ENCODE data around the gene RPL36.
"Not testable (repeated sequence)": the region's sequence is repeated elsewhere in the genome, so short reads cannot be mapped to it uniquely, and the experiment has no call there.

RPL36 gene

DNA sequence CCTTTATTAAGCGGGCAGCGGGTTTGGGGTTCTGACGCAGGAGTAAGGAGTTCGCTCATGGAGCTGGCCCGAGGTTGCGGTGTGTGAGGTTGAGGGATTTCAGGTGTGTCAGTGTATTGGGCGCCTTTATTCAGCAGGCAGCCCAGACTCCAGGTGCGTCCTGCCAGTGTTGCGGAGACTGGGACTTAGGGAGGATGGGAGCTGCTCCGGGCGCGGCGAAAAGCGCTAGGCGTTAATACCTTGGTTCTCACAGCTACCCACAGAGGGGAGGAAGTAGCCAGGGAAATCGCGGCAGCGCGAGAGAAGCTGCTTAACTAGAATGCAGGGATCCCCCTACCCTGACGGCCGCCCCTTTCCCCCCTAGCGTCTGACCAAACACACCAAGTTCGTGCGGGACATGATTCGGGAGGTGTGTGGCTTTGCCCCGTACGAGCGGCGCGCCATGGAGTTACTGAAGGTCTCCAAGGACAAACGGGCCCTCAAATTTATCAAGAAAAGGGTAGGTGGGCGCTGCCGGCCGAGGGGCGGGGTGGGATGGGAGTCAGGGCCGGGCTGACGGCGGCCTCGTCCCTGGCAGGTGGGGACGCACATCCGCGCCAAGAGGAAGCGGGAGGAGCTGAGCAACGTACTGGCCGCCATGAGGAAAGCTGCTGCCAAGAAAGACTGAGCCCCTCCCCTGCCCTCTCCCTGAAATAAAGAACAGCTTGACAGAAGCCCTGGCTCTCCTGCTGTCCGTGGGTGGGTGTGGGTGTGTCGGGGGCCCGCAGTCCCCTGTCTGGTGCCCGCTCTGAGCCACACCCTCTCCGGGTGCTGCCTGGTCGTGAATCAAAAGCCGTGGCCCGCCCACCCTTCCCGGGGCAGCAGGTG lies 1.1 kb downstream of the RPL36 start:
- no peak for DNase-seq (ENCODE audit: low read depth, low spot score)

DNA sequence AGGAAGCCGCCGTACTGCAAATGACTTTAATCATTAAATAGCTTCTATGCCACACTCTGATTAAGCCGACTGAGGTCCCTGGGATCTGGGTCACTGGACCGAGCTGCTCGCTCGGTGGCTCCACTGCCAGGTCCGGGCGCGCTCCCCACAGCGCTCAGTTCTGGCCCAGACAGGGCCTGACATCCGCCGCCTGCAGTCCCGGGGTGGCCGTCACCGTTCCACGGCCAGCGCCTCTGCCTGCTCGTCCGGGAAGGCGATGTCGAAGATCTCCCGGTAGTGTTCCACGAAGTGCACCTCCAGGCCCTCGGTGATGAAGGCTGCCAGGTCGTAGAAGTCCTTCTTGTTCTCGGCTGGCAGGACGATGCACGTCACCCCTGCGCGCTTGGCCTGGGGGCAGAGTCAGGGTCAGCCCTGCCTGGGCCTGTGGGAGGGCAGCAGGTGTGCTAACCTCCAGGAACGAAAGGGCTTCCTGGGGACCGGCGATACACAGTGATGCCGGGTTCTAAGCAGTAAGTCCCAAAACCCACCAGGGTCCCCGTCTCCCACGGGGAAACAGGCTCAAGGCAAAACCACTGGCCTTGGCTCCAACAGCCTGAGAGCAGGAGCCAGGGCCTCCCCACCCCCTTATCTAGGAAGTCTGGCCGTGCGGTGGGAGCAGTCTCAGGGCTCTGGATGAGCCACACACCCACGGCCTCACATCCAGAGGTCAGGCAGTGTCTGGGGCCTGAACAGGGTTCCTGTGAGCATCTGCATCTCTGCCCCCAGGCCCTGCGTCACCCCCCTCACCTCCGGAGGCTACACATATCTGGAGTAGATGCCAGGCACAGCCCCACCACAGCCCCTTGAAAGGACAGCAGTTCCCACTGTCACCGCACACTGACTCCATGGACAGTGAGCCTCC lies 2.0 kb downstream of the RPL36 start:
- no peak for DNase-seq (ENCODE audit: low read depth, low spot score)

DNA sequence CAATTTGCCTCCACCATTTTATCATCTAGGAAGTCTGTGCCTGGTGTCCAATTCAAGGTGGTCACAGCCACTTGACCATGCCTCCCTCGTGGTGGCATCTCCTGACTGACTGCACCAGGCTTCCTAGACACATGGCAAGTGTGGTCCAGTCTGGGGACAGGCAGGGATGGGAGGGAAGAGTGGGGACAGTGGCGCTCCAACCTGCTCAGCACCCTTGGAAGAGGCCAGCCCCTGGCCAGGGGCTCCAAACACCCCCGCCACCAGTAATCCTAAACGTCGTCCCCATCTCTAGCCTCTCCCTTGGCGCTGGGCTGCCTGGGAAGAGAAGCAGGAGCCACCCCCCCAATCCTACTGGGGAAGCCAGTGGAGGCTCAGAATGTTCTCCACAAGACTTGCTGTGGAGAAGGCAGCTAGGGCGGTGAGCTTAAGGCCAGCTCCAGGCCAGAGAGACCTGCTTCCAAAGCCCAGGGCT lies 2.7 kb downstream of the RPL36 start:
- no peak for DNase-seq (ENCODE audit: low read depth, low spot score)

DNA sequence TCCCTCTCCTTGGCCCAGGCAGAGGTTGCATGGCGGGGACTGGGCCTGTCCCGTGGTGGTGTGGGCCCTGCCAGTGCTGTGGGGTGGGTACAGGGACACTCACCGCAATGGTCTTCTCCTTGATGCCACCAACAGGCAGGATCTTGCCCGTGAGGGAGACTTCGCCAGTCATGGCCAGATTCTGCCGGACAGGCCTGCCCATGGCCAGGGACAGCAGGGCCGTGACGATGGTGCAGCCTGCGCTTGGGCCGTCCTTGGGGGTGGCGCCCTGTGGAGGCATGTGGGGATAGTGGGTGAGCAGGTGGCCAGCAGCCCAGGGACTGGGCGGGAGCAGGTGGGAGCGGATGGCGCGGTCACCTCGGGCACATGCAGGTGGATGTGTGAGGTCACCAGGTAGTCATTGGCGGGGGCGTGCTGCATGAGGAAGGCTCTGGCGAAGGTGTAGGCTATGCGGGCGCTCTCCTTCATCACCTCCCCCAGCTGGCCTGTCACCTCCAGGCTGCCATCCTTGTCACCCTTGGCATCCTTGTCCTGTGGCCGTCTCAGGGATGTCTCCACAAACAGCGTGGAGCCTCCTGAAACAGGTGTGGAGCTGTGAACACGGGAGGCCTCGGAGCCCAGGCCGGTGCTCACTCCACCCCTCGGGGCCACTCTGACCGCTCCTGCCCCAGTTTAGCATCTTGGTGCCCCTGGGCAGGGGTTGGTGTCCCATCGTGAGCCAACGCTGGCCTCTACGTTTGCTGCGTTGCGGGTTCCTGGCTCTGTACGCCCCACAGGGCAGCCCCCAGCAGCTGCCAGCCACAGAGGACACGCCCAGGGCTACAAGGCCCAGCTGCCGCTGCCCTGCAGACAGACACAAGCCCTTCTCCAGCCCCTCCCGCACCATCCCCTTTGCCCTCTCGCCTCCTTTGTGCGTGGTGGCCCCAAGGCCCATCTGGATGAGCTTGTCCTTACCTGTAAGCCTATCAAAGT lies 3.4 kb downstream of the RPL36 start:
- DNase-seq (ENCODE audit: low read depth, low spot score), result no peak

DNA sequence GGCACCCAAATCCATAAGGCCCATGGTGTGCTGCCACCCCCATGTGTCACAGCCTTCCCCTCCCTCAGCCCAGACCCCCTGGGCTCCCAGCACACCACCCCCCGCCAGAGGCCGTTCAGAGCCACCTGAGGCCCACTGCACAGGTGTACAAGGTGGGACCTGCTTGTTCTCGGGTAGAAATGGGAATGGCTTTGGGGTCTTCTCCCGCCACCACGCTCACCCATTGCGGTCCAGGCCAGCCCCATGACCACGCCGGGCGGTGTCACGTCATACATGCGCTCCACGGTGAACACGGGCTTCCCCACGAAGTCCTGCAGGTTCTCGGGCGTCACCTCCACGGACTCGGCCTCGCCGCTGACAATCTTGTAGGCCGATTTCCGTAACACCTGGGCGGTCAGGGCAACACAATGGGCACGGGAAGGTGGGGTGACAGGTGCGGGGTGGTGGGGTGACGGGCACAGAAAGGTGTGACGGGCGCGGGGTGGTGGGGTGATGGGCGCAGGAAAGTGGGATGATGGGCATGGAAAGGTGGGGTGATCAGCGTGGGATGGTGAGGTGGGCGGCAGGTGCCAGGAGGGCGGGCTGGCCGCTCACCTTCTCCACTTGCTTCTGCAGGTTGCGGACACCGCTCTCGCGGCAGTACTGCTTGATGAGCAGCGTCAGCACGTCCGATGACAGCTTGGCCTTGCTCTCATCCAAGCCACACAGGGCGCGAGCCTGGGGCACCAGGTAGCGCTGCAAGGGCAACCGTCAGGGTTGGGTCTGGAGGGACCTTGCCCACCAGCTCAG lies 4.3 kb downstream of the RPL36 start:
- DNase-seq (ENCODE audit: low read depth, low spot score), result no peak

DNA sequence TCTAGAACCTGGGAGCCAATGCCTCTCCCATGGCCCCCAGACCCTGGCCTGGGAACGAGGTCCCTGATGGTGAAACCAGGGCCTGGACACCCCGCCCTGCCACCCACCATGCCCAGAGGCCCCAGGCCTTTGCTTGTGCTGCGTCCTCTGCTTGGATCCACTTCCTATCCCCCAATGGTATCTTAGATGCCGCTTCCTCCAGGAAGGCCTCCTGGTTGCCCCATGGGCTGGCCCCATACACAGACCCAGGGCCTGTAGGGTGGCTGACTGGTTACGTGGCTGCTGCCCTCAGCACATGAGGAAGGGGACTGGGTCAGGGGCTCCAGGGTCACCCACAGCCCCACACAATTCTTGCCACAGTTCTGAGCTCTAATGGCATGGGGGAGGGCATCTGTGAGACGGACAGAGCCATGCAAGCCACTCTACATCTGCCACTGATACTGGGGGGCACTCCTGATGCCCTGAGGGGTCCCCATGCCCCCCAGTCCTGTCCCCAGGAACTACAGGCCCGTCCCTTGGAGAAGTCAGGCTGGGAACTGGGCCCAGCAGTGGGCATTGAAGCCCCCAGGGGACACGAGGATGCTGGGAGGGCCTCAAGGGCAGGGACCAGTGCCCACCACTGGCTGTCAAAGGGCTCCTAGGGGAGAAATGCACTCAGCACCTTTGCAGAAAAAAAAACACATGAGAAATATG lies 5.0 kb downstream of the RPL36 start:
- no peak for DNase-seq (ENCODE audit: low read depth, low spot score)

DNA sequence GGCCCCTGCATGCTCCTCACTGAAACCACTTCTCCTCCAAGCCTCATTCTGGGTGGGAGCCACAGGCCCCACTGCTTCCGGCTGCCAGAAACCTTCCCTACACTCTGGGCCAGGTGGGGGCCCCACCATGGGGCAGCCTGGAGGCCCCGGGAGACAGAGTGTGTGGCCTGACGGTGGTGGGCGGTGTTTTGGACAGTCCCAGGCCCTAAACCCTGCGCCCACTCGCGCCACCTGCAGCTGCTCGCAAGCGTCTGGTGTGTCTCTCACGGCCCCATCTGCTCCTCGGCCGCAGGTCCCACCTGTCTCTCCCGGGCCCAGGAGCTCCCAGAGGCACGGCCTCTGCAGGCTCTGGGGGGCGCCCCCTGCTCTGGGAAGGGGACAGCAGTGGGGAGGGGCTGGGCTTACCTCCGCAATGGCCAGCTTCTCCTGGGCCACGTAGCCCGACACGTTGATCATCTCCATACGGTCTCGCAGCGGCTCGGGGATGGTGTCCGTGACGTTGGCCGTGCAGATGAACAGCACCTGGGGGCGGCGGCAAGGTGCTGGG lies 5.6 kb downstream of the RPL36 start:
- DNase-seq (ENCODE audit: low read depth, low spot score), result no peak

DNA sequence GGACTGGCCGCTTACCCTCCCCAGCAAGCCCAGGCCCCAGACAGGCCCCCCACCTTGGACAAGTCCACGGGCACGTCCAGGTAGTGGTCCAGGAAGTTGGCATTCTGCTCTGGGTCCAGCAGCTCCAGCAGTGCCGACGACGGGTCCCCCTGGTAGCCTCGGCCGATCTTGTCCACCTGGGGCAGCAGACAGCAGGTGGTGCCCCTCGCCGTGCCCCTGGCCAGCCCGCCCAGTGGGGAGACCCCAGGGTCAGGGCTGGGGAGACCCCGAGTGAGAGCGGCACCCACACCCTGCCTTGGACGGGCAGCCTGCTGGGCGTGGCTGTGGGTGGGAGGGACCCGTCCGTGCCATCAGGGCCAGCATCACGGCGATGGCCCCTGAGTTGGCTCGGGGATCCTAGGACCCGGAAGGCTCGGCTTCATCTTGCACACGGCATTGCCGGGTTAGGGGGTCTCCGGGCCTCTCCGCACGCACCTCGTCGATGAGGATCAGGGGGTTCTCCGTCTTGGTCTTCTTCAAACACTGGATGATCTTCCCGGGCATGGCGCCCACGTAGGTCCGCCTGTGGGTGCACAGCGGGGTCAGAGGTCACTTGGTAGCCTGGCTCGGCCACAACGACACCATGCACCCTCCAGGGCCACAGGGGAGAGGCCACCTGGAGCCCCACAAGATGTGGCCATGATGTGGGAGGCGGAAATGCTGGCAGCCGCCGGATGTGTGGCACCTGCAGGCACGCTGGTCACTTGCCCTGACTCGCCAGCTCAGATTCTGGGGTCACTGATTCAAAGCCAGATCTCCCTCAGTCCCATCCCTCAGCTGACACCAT lies 6.3 kb downstream of the RPL36 start:
- no peak for DNase-seq (ENCODE audit: low read depth, low spot score)

DNA sequence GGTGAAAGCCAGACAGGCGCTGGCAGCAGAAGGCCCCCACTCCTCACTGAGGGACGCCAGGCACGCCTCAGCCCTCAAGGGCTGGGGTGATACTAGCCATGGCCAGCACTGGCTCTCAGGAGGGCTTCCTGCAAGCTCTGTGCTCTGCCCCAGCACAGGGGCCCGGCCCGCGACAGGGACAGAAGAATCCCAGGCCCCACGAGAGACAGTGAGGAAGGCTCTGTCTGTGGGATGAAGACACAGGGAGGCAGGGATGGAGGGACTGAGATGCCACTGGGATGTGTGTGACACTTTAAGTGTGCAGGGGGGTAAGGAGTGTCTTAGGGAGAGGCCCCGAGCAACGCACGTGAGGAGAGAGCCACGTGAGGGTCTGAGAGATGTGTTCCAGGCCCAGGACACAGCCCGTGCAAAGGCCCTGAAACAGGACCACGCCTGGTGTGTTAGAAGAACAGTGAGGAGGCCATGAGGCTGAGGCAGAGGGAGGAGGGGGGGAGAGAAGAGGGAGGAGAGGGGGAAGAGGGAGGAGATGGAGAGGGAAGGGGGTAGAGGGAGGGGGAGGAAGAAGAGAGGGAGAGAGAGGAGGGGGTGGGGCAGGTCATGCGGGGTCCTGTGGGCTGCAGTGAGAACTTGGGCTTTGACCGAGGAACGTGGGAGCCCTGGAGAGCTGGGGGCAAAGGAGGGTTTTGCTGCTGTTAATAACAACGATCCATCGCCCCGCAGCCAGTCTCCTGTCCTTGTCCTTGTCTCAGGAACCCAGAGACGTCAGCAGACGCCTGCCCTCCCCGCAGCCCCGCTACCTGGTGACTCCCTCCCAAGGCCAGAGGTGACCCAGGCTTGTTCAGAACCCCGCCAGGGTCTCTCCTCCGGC lies 7.2 kb downstream of the RPL36 start:
- DNase-seq (ENCODE audit: low read depth, low spot score), result no peak

DNA sequence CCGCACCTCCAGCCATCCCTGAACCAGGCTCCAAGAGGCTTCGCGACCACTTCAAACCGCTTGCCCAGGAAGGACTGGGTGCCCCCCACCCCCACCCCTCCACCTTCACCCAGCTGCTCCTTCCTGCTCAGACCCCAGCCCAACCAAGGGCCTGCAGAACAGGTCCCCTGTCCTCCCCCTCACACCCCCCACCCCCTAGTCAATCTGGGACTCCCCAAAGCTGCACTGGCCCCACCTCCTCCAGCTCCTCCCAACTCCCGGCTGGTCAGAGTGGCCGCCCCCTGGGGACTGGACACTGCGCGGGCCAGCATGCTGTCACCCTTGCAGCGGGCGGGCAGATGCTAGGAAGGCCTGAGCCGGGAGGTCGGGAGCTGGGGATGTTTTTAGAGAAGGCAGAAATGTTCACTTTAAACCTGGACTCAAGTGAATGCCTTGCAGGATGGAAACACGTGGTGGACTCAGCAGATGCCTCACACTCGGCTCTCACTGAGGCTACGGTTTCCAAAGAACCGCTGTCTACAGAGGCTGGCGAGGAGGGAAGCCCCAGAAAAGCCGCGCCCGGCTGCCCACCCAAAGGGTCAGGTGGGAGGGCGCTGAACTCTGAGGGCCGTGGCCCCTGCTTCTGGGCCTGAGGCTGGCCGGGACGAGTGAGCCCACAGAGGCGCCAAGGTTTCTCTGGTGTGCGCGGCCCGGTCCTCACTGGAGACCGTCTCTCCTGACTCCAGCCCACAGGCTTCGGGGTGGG lies 8.0 kb downstream of the RPL36 start:
- no peak for DNase-seq (ENCODE audit: low read depth, low spot score)

DNA sequence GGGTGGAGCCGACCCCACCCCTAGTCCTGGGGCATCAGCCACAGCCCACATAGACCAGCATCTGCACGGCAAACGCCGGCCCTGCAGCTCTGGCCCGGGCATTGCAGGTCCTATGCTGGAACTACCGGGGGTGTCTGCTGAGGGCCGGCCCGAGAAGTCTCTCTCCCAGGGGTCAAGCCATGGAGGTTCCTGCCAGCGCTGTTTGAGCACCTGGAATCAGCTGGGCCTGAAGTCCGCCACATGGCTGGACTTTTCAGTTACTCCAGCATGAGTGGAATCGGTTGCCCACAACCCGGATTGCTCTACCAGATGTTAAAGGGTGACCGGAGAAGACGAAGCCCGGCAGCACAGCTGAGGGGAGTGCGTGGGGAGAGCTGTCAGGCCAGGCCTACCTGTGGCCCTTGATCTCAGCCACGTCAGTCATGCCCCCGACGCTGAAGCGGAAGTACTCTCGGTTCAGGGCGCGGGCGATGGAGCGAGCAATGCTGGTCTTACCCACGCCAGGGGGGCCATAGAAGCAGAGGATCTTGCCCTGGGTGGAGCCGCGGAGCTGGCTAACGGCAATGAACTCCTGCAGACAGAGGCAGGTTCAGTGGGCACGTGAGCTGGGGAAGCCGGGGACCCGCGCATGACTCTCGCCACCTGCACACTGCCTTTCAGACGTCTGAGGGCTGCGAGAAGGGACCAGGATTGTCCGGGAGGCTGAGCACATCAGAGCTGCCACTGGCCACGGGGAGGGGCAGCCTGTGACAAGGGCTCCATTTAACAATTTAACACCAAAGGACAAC lies 8.7 kb downstream of the RPL36 start:
- no peak for DNase-seq (ENCODE audit: low read depth, low spot score)

DNA sequence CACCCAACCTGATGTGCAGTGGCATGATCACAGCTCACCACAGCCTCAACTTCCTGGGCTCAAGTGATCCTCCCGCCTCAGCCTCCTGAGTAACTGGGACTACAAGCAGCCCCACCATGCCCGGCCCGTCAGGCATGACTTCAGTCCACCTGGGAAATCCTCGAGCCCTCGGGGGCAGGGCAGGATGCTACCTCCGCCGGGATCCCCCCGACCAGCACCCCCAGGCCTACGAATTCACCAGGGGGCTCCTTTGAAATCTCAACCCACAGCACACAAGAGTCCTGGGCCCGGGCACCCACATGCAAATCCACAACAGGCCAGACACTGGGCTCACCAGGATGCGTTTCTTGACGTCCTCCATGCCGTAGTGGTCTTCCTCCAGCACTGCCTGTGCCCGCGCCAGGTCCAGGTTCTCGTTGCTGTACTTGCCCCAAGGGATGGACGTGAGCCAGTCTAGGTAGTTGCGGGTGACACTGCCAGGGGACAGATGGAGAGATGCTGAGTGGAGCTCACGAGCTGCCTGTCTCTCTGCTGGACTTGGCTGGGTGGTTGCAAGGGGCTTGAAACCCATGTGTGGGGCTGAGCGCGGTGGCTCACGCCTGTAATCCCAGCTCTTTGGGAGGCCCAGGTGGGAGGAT lies 10.5 kb downstream of the RPL36 start:
- DNase-seq (ENCODE audit: low read depth, low spot score), result no peak

DNA sequence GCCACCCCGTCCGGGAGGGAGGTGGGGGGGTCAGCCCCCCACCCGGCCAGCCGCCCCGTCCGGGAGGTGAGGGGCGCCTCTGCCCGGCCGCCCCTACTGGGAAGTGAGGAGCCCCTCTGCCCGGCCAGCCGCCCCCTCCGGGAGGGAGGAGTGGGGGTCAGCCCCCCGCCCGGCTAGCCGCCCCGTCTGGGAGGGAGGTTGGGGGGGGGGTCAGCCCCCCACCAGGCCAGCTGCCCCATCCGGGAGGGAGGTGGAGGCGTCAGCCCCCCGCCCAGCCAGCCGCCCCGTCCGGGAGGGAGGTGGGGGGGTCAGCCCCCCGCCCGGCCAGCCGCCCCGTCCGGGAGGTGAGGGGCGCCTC lies 11.9 kb downstream of the RPL36 start:
- not testable (repeated sequence) for DNase-seq (ENCODE audit: low read depth, low spot score)

DNA sequence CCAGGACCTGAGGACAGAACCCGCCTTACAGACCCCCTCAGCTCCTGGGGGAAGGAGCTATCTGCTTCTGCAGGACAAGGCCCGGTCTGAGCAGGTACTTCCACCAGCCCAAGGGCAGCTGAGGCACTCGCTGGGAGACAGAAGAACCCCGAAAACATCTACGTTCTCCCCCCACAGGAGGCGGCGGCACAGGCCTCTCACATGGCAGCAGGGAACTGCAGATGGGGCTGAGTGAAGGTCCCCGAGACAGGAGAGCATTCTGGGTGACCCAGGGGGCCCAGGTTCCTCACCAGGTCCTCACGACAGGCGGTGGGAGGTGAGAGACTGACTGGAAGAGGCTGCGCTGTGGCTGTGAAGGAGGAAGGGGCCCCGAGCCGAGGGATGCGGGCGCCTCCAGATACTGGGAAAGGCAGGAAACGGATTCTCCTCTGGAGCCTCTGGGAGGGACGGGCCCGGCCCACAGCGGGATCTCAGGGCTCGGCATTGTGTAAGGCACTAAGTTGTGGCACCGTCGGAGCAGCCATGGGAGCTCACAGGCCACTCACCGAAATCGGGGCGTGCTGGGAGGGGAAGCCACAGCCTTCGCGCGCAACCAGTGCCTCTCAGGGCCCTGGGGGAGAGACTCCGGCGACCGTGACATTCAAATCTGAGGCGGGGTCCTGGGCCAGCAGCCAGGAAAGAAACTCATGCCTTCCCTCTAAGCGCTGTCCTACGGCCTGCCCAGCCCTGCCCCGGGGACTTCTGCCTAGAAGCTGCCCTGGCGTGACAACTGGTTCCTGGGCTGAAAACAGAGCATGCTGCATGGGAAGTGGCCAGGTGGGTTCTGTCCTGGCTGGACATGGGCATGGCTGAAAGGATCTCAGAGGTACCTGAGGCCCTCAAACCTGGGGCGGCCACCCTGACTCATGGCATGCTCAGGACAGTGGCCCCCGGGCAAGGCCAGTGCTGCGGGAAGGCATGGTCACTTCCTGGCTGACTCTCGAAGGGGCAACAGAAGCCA lies 14.0 kb downstream of the RPL36 start:
- no peak for DNase-seq (ENCODE audit: low read depth, low spot score)

DNA sequence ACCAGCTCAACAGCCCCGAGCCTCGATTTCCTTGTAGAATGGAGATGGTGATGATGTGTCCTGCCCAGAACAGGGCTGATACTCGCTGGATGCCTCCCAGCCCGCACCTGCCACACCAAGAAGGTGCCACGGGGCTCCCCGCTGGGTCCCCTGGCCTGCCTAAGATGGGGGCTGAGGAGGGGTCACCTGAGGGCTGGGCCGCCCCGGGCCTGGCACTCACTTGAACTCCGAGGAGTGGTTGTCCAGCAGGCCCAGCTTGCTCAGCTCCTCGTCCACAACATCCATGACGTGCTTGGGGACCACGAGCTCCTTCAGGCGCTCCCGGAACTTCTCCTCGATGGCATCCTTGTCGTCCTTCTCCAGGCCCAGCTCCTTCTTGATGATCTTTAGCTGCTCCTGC lies 15.5 kb downstream of the RPL36 start:
- DNase-seq (ENCODE audit: low read depth, low spot score), result no peak
